Measurements from ENCODE around the gene GSN. TPM values are rescaled to one million over a fixed set of nuclear protein-coding genes. Genes with fewer than 3 reads are reported as not detected.

Gene GSN
- total and polyA plus RNA-seq, 2 donors (not counting 1 experiment from before 2014, with no cell fraction given): 38.4 to 45.4 TPM

- Mint-ChIP-seq H3K4me1 (peaks cover 29% of the 10 kb centered on the region), H3K4me3 (no peak overlapping the region), H3K27me3 (no peaks in the 10 kb centered on the region), H3K27ac (no peak overlapping the region), H3K9me3 (ENCODE audit: insufficient read depth) (no peaks in the 10 kb centered on the region)
- H3K4me2 ChIP-seq (replicated peaks; ENCODE audit: low read depth, low read length, poor library complexity, severe bottlenecking): no peak overlapping the region
- H3K4me1 ChIP-seq (ENCODE audit: control insufficient read depth in 2 of 2, insufficient read depth in 2 of 2, low read length in 2 of 2): peaks cover 10 to 30% of the 10 kb centered on the region in 2 donors
- CTCF ChIA-PET: interaction anchor here (1.2 to 1.9 kb wide), 6 partner anchors 18 to 118 kb away, joined by 3 to 6 read pairs (median 4); no protein-coding TSS in a partner anchor
- TF ChIP-seq EZH2 (IDR thresholded peaks at IDR 0.05; ENCODE audit: borderline replicate concordance, insufficient read depth, low read depth, low read length, poor library complexity, severe bottlenecking): no peak
- TF ChIP-seq, protein P1, sequence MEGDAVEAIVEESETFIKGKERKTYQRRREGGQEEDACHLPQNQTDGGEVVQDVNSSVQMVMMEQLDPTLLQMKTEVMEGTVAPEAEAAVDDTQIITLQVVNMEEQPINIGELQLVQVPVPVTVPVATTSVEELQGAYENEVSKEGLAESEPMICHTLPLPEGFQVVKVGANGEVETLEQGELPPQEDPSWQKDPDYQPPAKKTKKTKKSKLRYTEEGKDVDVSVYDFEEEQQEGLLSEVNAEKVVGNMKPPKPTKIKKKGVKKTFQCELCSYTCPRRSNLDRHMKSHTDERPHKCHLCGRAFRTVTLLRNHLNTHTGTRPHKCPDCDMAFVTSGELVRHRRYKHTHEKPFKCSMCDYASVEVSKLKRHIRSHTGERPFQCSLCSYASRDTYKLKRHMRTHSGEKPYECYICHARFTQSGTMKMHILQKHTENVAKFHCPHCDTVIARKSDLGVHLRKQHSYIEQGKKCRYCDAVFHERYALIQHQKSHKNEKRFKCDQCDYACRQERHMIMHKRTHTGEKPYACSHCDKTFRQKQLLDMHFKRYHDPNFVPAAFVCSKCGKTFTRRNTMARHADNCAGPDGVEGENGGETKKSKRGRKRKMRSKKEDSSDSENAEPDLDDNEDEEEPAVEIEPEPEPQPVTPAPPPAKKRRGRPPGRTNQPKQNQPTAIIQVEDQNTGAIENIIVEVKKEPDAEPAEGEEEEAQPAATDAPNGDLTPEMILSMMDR (IDR thresholded peaks at IDR 0.05): no peak
- peaks cover 0 to 12% of the 10 kb centered on the region in 2 experiments for H3K36me3 ChIP-seq (replicated peaks in 1 of 2; ENCODE audit: control extremely low read depth in 1 of 2, control insufficient read depth in 1 of 2, extremely low read depth in 1 of 2, insufficient read depth in 2 of 2, low read length in 1 of 2)
- H3K9me3 ChIP-seq (ENCODE audit: control extremely low read depth in 1 of 3, control insufficient read depth in 2 of 3, insufficient read depth in 1 of 3, low read length in 2 of 3): no peaks in the 10 kb centered on the region
- intact Hi-C loops (cut with micrococcal nuclease): no loop called here
- H3K79me2 ChIP-seq (ENCODE audit: control insufficient read depth, insufficient read depth, low read length): peaks cover 6% of the 10 kb centered on the region
- no peak for ATAC-seq (ENCODE audit: low read depth)
- no peak overlapping the region for H3K4me3 ChIP-seq (ENCODE audit: control extremely low read depth in 1 of 5, extremely low read depth in 1 of 5, insufficient read depth in 1 of 5, low read depth in 2 of 5, low read length in 4 of 5)
- H3K27me3 ChIP-seq (replicated peaks in 1 of 4; ENCODE audit: control extremely low read depth in 1 of 4, control insufficient read depth in 3 of 4, insufficient read depth in 4 of 4, low read length in 3 of 4): no peaks in the 10 kb centered on the region
- H3K9ac ChIP-seq (ENCODE audit: low read length): no peak overlapping the region
- DNase-seq: no peak
- no peak overlapping the region for H3K27ac ChIP-seq (ENCODE audit: low read length in 2 of 2)
- no peak overlapping the region for H2AFZ ChIP-seq (ENCODE audit: insufficient read depth, low read depth, low read length, poor library complexity, severe bottlenecking)
- no peaks in the 10 kb centered on the region for H4K20me1 ChIP-seq (ENCODE audit: control insufficient read depth, insufficient read depth, low read length, poor library complexity, severe bottlenecking)
- WGBS (ENCODE audit: insufficient coverage): 93% methylated on average over 10 of the region's 11 CpGs
- POLR2A ChIA-PET: no interaction called here
Observed at GRCh38 chr9:121280715-121281613, 13.0 kb downstream of the GSN start.
